B cell (primary cell): Measurements from ENCODE around the gene SHANK1. TPM values are rescaled to one million over a fixed set of nuclear protein-coding genes. Genes with fewer than 3 reads are reported as not detected.

ENCODE experiments used
- ATAC-seq: fragments of 200-7000 bp; cut with Tn5 transposase; one replicate; pipeline ENCODE4 v1.10.0; 2021; ENCODE audit warnings: low read depth, mild to moderate bottlenecking, moderate number of reproducible peaks, moderate library complexity
- CTCF ChIA-PET: fragments of 350-600 bp; sonication (Branson Sonifier 250); formaldehyde crosslinking; loops from one replicate; lab custom pipeline; 2021; ENCODE audit warnings: antibody characterized with exemption, inconsistent platforms; lab: Charles Lee
- POLR2A ChIA-PET: fragments of 350-600 bp; sonication (Branson Sonifier 250); formaldehyde crosslinking; loops from one replicate; lab custom pipeline; 2021; ENCODE audit warnings: antibody characterized with exemption; lab: Charles Lee
- DNase-seq: peaks from one replicate; pipeline ENCODE4 v3.0.0; 2013
- H2AFZ ChIP-seq: 2 replicates; pipeline ENCODE4 v1.6.1; 2012; ENCODE audit warnings: mild to moderate bottlenecking, low read depth, low read length; ENCODE audit not compliant: insufficient read depth, poor library complexity, severe bottlenecking
- H3K27ac ChIP-seq, 2 donors: 1 replicate in 1 of 2; 2 replicates in 1 of 2; pipeline ENCODE4 v1.5.1; 2012 to 2013; ENCODE audit warnings: low read length in 2 of 2, mild to moderate bottlenecking in 2 of 2, moderate library complexity in 1 of 2
- H3K27me3 ChIP-seq, 4 experiments: fragments of 200-600 bp in 1 of 4; sonication (generic) in 1 of 4; replicated peaks in 1 of 4; 1 replicate in 2 of 4; 2 replicates in 2 of 4; pipeline versions ENCODE4 v1.6.1 to v1.7.0; 2013 to 2016; ENCODE audit warnings: low read length in 3 of 4, mild to moderate bottlenecking in 2 of 4, mixed read lengths in 1 of 4, moderate library complexity in 1 of 4; ENCODE audit not compliant: insufficient read depth in 4 of 4, control insufficient read depth in 3 of 4; ENCODE audit errors: control extremely low read depth in 1 of 4
- H3K36me3 ChIP-seq, 2 experiments: replicated peaks in 1 of 2; 1 replicate in 1 of 2; 2 replicates in 1 of 2; pipeline versions ENCODE4 v1.6.1 to v1.7.1; 2013; ENCODE audit warnings: low read length in 1 of 2; ENCODE audit not compliant: insufficient read depth in 2 of 2, control insufficient read depth in 1 of 2; ENCODE audit errors: control extremely low read depth in 1 of 2, extremely low read depth in 1 of 2
- H3K4me1 ChIP-seq, 2 donors: fragments of 200-600 bp in 1 of 2; sonication (generic) in 1 of 2; 1 replicate in 1 of 2; 2 replicates in 1 of 2; pipeline versions ENCODE4 v1.5.1 to v1.6.1; 2013 to 2017; ENCODE audit warnings: low read length in 2 of 2; ENCODE audit not compliant: control insufficient read depth in 2 of 2, insufficient read depth in 2 of 2
- H3K4me2 ChIP-seq: replicated peaks from 2 replicates; pipeline ENCODE3; 2012; ENCODE audit warnings: mild to moderate bottlenecking, low read depth, low read length; ENCODE audit not compliant: poor library complexity, severe bottlenecking
- H3K4me3 ChIP-seq, 5 experiments: fragments of 200-600 bp in 1 of 5; sonication (generic) in 1 of 5; 1 replicate in 3 of 5; 2 replicates in 2 of 5; pipeline versions ENCODE4 v1.5.1 to v1.7.0; 2011 to 2016; ENCODE audit warnings: low read length in 4 of 5, mild to moderate bottlenecking in 4 of 5, low read depth in 2 of 5, control low read depth in 1 of 5, moderate library complexity in 1 of 5; ENCODE audit not compliant: insufficient read depth in 1 of 5; ENCODE audit errors: control extremely low read depth in 1 of 5, extremely low read depth in 1 of 5
- H3K79me2 ChIP-seq: fragments of 200-600 bp; sonication (generic); one replicate; pipeline ENCODE4 v1.6.0; 2016; ENCODE audit warnings: low read length; ENCODE audit not compliant: control insufficient read depth, insufficient read depth
- H3K9ac ChIP-seq: fragments of 200-600 bp; sonication (generic); 2 replicates; pipeline ENCODE4 v1.6.1; 2017; ENCODE audit warnings: mild to moderate bottlenecking, low read length, moderate library complexity
- H3K9me3 ChIP-seq, 3 donors: one replicate each; pipeline versions ENCODE4 v1.6.1 to v1.7.1; 2013; ENCODE audit warnings: low read length in 2 of 3; ENCODE audit not compliant: control insufficient read depth in 2 of 3, insufficient read depth in 1 of 3; ENCODE audit errors: control extremely low read depth in 1 of 3
- H4K20me1 ChIP-seq: 2 replicates; pipeline ENCODE4 v1.6.0; 2012; ENCODE audit warnings: mild to moderate bottlenecking, low read length; ENCODE audit not compliant: insufficient read depth, control insufficient read depth, poor library complexity, severe bottlenecking
- H3K27ac Mint-ChIP-seq: one replicate; pipeline ENCODE4 v1.8.0; 2021; ENCODE audit warnings: mixed read lengths
- H3K27me3 Mint-ChIP-seq: one replicate; pipeline ENCODE4 v1.8.0; 2021; ENCODE audit warnings: mixed read lengths
- H3K4me1 Mint-ChIP-seq: one replicate; pipeline ENCODE4 v1.8.0; 2021; ENCODE audit warnings: mixed read lengths
- H3K4me3 Mint-ChIP-seq: one replicate; pipeline ENCODE4 v1.8.0; 2021; ENCODE audit warnings: mixed read lengths
- H3K9me3 Mint-ChIP-seq: one replicate; pipeline ENCODE4 v1.8.0; 2022; ENCODE audit warnings: mixed read lengths; ENCODE audit not compliant: insufficient read depth
- CTCF ChIP-seq: fragments of 200-600 bp; IDR thresholded peaks from one replicate; pipeline ENCODE4 v1.8.0; 2022; ENCODE audit warnings: antibody characterized with exemption, mild to moderate bottlenecking
- EZH2 ChIP-seq: IDR thresholded peaks from 2 replicates; pipeline ENCODE4 v1.6.1; 2012; ENCODE audit warnings: borderline replicate concordance, low read depth, mild to moderate bottlenecking, moderate library complexity, low read length; ENCODE audit not compliant: insufficient read depth, poor library complexity, severe bottlenecking
- WGBS: methylation state at CpG from one replicate; pipeline ENCODE4 v1.1.5; 2013; ENCODE audit warnings: missing lambda C conversion rate; ENCODE audit not compliant: insufficient coverage; 5-methylcytosine and 5-hydroxymethylcytosine counted together
- intact Hi-C: fragments of 100-400 bp; cut with micrococcal nuclease; formaldehyde crosslinking; loops from one replicate; pipeline ENCODE4 v1.10.0; 2022
- polyA plus RNA-seq: library from polyadenylated mRNA; depleted of rRNA; stranded (reverse); fragments of >200 nt; gene quantifications from 2 replicates; pipeline ENCODE4 v1.2.3, GENCODE V29; 2012
- total RNA-seq, 2 donors: library from RNA; stranded (reverse); fragments of 120-200 nt in 1 of 2; gene quantifications; 1 replicate in 1 of 2; 2 replicates in 1 of 2; pipeline versions ENCODE4 v1.2.3 to v1.2.4, GENCODE V29; 2013 to 2022

SHANK1 gene
- total and polyA plus RNA-seq, 2 donors (not counting 1 experiment from before 2014, with no cell fraction given), result not detected

DNA sequence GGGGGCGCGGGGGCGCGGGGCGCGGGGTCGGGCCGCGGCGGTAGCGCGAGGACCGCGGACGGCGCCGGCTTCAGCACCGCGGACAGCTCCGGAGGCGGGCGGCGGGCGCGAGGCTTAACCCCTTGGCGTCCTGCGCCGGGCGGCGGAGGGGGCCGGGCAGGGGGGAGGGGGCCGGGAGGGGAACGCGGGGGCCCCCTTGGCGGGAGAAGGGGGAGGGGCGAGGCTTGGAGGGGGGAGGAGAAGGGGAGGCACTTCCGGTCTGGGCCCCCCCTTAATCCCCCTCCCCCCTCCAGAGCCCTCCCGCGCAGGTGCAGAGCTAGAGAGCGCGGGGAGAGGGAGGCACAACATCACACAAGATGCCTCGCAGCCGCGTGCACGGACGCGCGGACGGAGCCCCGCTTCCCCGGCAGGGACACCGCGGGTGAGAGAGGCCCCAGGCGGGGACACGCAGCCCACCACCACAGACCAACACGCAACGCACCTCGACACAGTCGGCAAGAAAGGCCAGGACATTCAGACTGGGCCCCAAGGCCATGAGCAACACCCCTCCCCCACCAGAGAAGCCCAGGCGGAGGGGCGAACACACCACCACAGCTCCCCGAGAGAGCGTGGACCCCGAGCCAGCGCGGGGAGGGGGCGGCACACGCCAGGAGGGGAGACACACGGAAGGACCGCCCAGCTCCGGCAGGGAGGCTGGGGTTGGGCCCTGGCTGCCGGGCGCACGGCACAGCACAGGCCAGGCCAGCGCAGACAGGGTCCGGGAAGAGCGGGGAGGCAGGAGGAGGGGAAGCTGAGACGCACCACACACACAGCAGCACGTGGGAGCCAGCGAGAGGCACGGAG lies 24.1 kb downstream of the SHANK1 start:
- no peak overlapping the region for H3K4me2 ChIP-seq
- peaks cover 2% of the 10 kb centered on the region for H3K4me1 Mint-ChIP-seq
- TF ChIP-seq EZH2 (no peak), CTCF (no peak)
- H3K4me1 ChIP-seq, result peaks cover 0 to 14% of the 10 kb centered on the region in 2 donors
- no peak overlapping the region for H3K27ac Mint-ChIP-seq
- no peaks in the 10 kb centered on the region for H3K36me3 ChIP-seq
- no peaks in the 10 kb centered on the region for H4K20me1 ChIP-seq
- H3K4me3 Mint-ChIP-seq, result no peak overlapping the region
- H3K9me3 Mint-ChIP-seq, result no peaks in the 10 kb centered on the region
- H3K79me2 ChIP-seq, result no peaks in the 10 kb centered on the region
- no peak for ATAC-seq
- intact Hi-C loops, result no loop called here
- CTCF ChIA-PET, result no interaction called here
- H3K27ac ChIP-seq, result no peak overlapping the region
- H3K9ac ChIP-seq, result no peak overlapping the region
- peaks cover 0 to 19% (median 0%) of the 10 kb centered on the region in 3 donors for H3K9me3 ChIP-seq
- 10% methylated on average over 38 of the region's 81 CpGs for WGBS
- no peak overlapping the region for H3K4me3 ChIP-seq
- no peak overlapping the region for H2AFZ ChIP-seq
- H3K27me3 ChIP-seq, result peaks cover 0 to 64% (median 25%) of the 10 kb centered on the region in 4 experiments
- peaks cover 60% of the 10 kb centered on the region for H3K27me3 Mint-ChIP-seq
- DNase-seq, result no peak
- POLR2A ChIA-PET, result interaction anchor here (0.7 kb wide), 1 partner anchor 1586 kb away, joined by 3 read pairs; no protein-coding TSS in a partner anchor

GRCh38 chr19:50694815-50695145 lies 24.8 kb downstream of the SHANK1 start:
- Mint-ChIP-seq H3K27me3 (peaks cover 58% of the 10 kb centered on the region), H3K4me3 (no peak overlapping the region), H3K4me1 (peaks cover 2% of the 10 kb centered on the region), H3K27ac (no peak overlapping the region), H3K9me3 (no peaks in the 10 kb centered on the region)
- DNase-seq, result no peak
- 5% methylated on average over 28 of the region's 51 CpGs for WGBS
- intact Hi-C loops, result no loop called here
- ChIA-PET POLR2A (interaction anchor here (0.7 kb wide), 1 partner anchor 1587 kb away, joined by 3 read pairs; no protein-coding TSS in a partner anchor), CTCF (no interaction called here)
- no peak for TF ChIP-seq CTCF
- no peaks in the 10 kb centered on the region for H4K20me1 ChIP-seq
- no peak overlapping the region for H2AFZ ChIP-seq
- H3K9me3 ChIP-seq, result peaks cover 0 to 19% (median 0%) of the 10 kb centered on the region in 3 donors
- no peak for ATAC-seq
- H3K4me1 ChIP-seq, result peaks cover 0 to 14% of the 10 kb centered on the region in 2 donors
- no peaks in the 10 kb centered on the region for H3K36me3 ChIP-seq
- H3K4me3 ChIP-seq, result no peak overlapping the region
- H3K27ac ChIP-seq, result no peak overlapping the region
- H3K79me2 ChIP-seq, result no peaks in the 10 kb centered on the region
- H3K4me2 ChIP-seq, result no peak overlapping the region
- no peak overlapping the region for H3K9ac ChIP-seq
- H3K27me3 ChIP-seq, result peaks cover 0 to 64% (median 25%) of the 10 kb centered on the region in 4 experiments
